ENCODE measurements around the gene ZHX3. TPM values are rescaled to one million over a fixed set of nuclear protein-coding genes. Genes with fewer than 3 reads are reported as not detected.

Gene ZHX3
- polyA plus RNA-seq, 2 donors: 6.6 to 9.6 TPM

- no peaks in the 10 kb centered on the region for H3K9me3 ChIP-seq (ENCODE audit: control insufficient read depth in 2 of 2, insufficient read depth in 1 of 2, low read depth in 1 of 2, low read length in 1 of 2)
- no peaks in the 10 kb centered on the region for H3K27me3 ChIP-seq (ENCODE audit: control insufficient read depth in 1 of 2, insufficient read depth in 2 of 2, low read length in 2 of 2)
- no peak overlapping the region for H3K27ac ChIP-seq (ENCODE audit: low read depth in 2 of 2, low read length in 1 of 2)
- H3K4me1 ChIP-seq (ENCODE audit: control insufficient read depth in 2 of 2, insufficient read depth in 2 of 2, low read length in 1 of 2): peaks cover 2 to 12% of the 10 kb centered on the region in 2 donors
- peaks cover 11 to 74% of the 10 kb centered on the region in 2 donors for H3K36me3 ChIP-seq (ENCODE audit: control insufficient read depth in 2 of 2, insufficient read depth in 2 of 2, low read length in 1 of 2)
- no peak overlapping the region for H3K4me3 ChIP-seq (ENCODE audit: low read depth in 1 of 2, low read length in 2 of 2)
- 91 to 97% methylated on average over 10 of the region's 10 CpGs for WGBS, 2 donors
Measured at GRCh38 chr20:41168281-41169161, 149.0 kb downstream of the ZHX3 start.

DNA sequence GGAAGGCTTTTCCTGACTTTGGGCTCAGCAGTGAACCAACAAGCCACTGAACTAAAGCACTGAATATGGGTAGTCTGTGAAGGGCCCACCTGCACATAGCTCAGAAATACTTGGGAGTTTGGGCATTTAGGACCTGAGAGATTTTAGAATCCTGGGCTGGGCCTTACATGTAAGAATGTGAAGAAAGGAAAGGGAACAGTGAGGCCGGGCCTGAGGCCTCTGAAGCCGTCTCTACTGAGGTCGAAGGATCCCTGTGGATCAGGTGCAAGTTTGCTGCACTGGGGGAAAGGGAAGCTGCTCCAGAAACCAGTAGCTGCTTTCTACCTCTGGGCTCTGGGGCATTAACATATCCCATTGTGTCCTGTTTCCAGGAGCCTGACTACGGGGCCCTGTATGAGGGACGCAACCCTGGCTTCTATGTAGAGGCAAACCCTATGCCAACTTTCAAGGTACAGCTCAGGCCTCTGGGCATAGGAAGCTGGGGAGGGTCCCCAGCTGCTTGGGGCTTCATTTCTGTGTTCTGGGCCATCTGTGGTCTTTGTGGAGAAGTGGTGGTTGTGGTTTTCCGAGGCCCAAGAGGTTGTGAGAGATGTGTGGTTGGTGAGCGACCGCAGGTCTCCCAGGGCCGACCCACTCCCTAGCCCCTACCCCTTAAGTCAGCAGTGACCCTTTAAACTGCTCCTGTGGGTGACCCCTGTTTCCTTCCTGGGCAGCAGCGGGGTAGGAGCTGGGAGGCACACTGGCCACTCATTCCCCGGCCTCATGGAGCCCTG is 149.9 kb downstream of the ZHX3 start:
- Histone ChIP-seq H3K27me3 (ENCODE audit: control insufficient read depth in 1 of 2, insufficient read depth in 2 of 2, low read length in 2 of 2) (no peaks in the 10 kb centered on the region), H3K4me3 (ENCODE audit: low read depth in 1 of 2, low read length in 2 of 2) (no peak overlapping the region), H3K36me3 (ENCODE audit: control insufficient read depth in 2 of 2, insufficient read depth in 2 of 2, low read length in 1 of 2) (peaks cover 14 to 77% of the 10 kb centered on the region in 2 donors), H3K27ac (ENCODE audit: low read depth in 2 of 2, low read length in 1 of 2) (no peak overlapping the region), H3K4me1 (ENCODE audit: control insufficient read depth in 2 of 2, insufficient read depth in 2 of 2, low read length in 1 of 2) (peaks cover 2 to 6% of the 10 kb centered on the region in 2 donors), H3K9me3 (ENCODE audit: control insufficient read depth in 2 of 2, insufficient read depth in 1 of 2, low read depth in 1 of 2, low read length in 1 of 2) (no peaks in the 10 kb centered on the region)
- whole genome bisulfite sequencing, 2 donors: 83 to 88% methylated on average over 11 of the region's 11 CpGs

GRCh38 chr20:41167118-41167470 is 150.4 kb downstream of the ZHX3 start:
- H3K9me3 ChIP-seq (ENCODE audit: control insufficient read depth in 2 of 2, insufficient read depth in 1 of 2, low read depth in 1 of 2, low read length in 1 of 2): no peaks in the 10 kb centered on the region
- WGBS, 2 donors: 89 to 95% methylated on average over 3 of the region's 3 CpGs
- H3K27ac ChIP-seq (ENCODE audit: low read depth in 2 of 2, low read length in 1 of 2): no peak overlapping the region
- H3K36me3 ChIP-seq (ENCODE audit: control insufficient read depth in 2 of 2, insufficient read depth in 2 of 2, low read length in 1 of 2): peaks cover 14 to 78% of the 10 kb centered on the region in 2 donors
- no peak overlapping the region for H3K4me3 ChIP-seq (ENCODE audit: low read depth in 1 of 2, low read length in 2 of 2)
- no peaks in the 10 kb centered on the region for H3K27me3 ChIP-seq (ENCODE audit: control insufficient read depth in 1 of 2, insufficient read depth in 2 of 2, low read length in 2 of 2)
- H3K4me1 ChIP-seq (ENCODE audit: control insufficient read depth in 2 of 2, insufficient read depth in 2 of 2, low read length in 1 of 2): peaks cover 2 to 6% of the 10 kb centered on the region in 2 donors

DNA sequence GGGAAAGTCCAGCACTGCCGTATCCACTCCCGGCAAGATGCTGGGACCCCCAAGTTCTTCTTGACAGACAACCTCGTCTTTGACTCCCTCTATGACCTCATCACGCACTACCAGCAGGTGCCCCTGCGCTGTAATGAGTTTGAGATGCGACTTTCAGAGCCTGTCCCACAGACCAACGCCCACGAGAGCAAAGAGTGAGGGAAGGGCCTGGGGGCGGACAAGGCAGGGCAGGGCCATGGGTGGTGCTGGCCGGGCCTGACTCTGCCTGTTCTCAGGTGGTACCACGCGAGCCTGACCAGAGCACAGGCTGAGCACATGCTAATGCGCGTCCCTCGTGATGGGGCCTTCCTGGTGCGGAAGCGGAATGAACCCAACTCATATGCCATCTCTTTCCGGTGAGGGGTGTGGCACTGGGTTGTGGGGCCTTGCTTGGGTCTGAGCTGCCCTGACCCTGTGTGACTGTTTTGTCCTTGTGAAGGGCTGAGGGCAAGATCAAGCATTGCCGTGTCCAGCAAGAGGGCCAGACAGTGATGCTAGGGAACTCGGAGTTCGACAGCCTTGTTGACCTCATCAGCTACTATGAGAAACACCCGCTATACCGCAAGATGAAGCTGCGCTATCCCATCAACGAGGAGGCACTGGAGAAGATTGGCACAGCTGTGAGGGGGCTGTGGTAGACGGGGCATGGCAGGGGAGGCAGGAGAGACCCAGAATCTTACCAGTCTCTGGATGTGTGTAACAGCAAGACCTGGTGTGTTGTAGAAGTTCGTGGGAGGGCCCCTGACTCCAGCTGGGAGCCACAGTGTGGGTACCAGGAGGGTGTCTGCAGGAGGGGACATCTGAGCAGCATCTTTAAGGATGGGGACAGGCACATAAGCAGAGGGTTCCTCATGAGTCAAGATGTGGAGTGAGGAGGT is 151.1 kb downstream of the ZHX3 start:
- Histone ChIP-seq H3K4me3 (ENCODE audit: low read depth in 1 of 2, low read length in 2 of 2) (no peak overlapping the region), H3K4me1 (ENCODE audit: control insufficient read depth in 2 of 2, insufficient read depth in 2 of 2, low read length in 1 of 2) (peaks cover 0 to 6% of the 10 kb centered on the region in 2 donors), H3K27me3 (ENCODE audit: control insufficient read depth in 1 of 2, insufficient read depth in 2 of 2, low read length in 2 of 2) (no peaks in the 10 kb centered on the region), H3K36me3 (ENCODE audit: control insufficient read depth in 2 of 2, insufficient read depth in 2 of 2, low read length in 1 of 2) (peaks cover 14 to 81% of the 10 kb centered on the region in 2 donors), H3K9me3 (ENCODE audit: control insufficient read depth in 2 of 2, insufficient read depth in 1 of 2, low read depth in 1 of 2, low read length in 1 of 2) (no peaks in the 10 kb centered on the region), H3K27ac (ENCODE audit: low read depth in 2 of 2, low read length in 1 of 2) (no peak overlapping the region)
- 84 to 86% methylated on average over 27 of the region's 27 CpGs for WGBS, 2 donors

DNA sequence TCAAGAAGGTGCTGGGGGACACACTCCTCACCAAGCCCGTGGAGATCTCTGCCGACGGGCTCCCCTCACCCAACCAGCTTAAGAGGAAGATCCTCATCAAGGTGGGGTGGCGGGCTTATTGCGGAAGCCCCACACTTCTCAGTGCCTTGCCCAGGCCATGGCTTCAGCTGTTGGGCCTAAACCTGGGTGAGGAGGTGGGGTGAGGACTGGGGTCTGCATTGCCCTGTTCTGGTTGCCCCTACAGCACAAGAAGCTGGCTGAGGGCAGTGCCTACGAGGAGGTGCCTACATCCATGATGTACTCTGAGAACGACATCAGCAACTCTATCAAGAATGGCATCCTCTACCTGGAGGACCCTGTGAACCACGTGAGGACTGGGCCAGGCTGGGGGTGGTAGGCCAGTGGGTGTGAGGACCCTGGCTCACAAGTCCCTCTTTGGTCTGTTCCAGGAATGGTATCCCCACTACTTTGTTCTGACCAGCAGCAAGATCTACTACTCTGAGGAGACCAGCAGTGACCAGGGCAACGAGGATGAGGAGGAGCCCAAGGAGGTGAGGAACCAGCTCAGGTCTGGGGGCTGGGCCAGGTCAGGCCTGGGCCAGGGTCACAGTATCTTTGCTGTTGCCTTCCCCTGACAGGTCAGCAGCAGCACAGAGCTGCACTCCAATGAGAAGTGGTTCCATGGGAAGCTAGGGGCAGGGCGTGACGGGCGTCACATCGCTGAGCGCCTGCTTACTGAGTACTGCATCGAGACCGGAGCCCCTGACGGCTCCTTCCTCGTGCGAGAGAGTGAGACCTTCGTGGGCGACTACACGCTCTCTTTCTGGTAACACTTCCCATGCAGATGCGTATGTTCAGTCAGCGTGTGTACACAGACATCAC is 152.3 kb downstream of the ZHX3 start:
- no peak overlapping the region for H3K27ac ChIP-seq (ENCODE audit: low read depth in 2 of 2, low read length in 1 of 2)
- H3K4me1 ChIP-seq (ENCODE audit: control insufficient read depth in 2 of 2, insufficient read depth in 2 of 2, low read length in 1 of 2): peaks cover 0 to 6% of the 10 kb centered on the region in 2 donors
- WGBS, 2 donors: 91 to 92% methylated on average over 24 of the region's 24 CpGs
- H3K27me3 ChIP-seq (ENCODE audit: control insufficient read depth in 1 of 2, insufficient read depth in 2 of 2, low read length in 2 of 2): no peaks in the 10 kb centered on the region
- peaks cover 14 to 76% of the 10 kb centered on the region in 2 donors for H3K36me3 ChIP-seq (ENCODE audit: control insufficient read depth in 2 of 2, insufficient read depth in 2 of 2, low read length in 1 of 2)
- no peaks in the 10 kb centered on the region for H3K9me3 ChIP-seq (ENCODE audit: control insufficient read depth in 2 of 2, insufficient read depth in 1 of 2, low read depth in 1 of 2, low read length in 1 of 2)
- H3K4me3 ChIP-seq (ENCODE audit: low read depth in 1 of 2, low read length in 2 of 2): no peak overlapping the region

GRCh38 chr20:41163821-41164220 is 153.7 kb downstream of the ZHX3 start:
- H3K27me3 ChIP-seq (ENCODE audit: control insufficient read depth in 1 of 2, insufficient read depth in 2 of 2, low read length in 2 of 2): no peaks in the 10 kb centered on the region
- no peak overlapping the region for H3K4me3 ChIP-seq (ENCODE audit: low read depth in 1 of 2, low read length in 2 of 2)
- H3K36me3 ChIP-seq (ENCODE audit: control insufficient read depth in 2 of 2, insufficient read depth in 2 of 2, low read length in 1 of 2): peaks cover 19 to 71% of the 10 kb centered on the region in 2 donors
- no peak overlapping the region for H3K27ac ChIP-seq (ENCODE audit: low read depth in 2 of 2, low read length in 1 of 2)
- 97% methylated on average over 11 of the region's 11 CpGs for WGBS, 2 donors
- H3K4me1 ChIP-seq (ENCODE audit: control insufficient read depth in 2 of 2, insufficient read depth in 2 of 2, low read length in 1 of 2): peaks cover 0 to 5% of the 10 kb centered on the region in 2 donors
- H3K9me3 ChIP-seq (ENCODE audit: control insufficient read depth in 2 of 2, insufficient read depth in 1 of 2, low read depth in 1 of 2, low read length in 1 of 2): no peaks in the 10 kb centered on the region

DNA sequence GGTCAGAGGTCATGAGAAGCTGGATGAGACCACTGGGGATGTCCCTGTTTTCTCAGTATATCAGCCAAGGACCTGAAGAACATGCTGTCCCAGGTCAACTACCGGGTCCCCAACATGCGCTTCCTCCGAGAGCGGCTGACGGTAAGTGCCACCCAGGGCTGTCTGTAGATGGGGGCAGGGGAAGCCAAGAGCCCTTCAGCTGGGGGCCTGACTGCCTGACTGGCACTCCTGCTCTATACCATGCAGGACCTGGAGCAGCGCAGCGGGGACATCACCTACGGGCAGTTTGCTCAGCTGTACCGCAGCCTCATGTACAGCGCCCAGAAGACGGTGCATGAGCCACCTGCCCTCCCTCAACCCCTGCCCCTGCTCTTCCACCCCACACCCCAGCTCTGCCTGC is 155.1 kb downstream of the ZHX3 start:
- H3K36me3 ChIP-seq (ENCODE audit: control insufficient read depth in 2 of 2, insufficient read depth in 2 of 2, low read length in 1 of 2): peaks cover 19 to 58% of the 10 kb centered on the region in 2 donors
- no peak overlapping the region for H3K27ac ChIP-seq (ENCODE audit: low read depth in 2 of 2, low read length in 1 of 2)
- H3K27me3 ChIP-seq (ENCODE audit: control insufficient read depth in 1 of 2, insufficient read depth in 2 of 2, low read length in 2 of 2): no peaks in the 10 kb centered on the region
- H3K9me3 ChIP-seq (ENCODE audit: control insufficient read depth in 2 of 2, insufficient read depth in 1 of 2, low read depth in 1 of 2, low read length in 1 of 2): no peaks in the 10 kb centered on the region
- peaks cover 5 to 17% of the 10 kb centered on the region in 2 donors for H3K4me1 ChIP-seq (ENCODE audit: control insufficient read depth in 2 of 2, insufficient read depth in 2 of 2, low read length in 1 of 2)
- no peak overlapping the region for H3K4me3 ChIP-seq (ENCODE audit: low read depth in 1 of 2, low read length in 2 of 2)
- 96 to 98% methylated on average over 10 to 11 of the region's 11 CpGs for WGBS, 2 donors

- Histone ChIP-seq H3K9me3 (ENCODE audit: control insufficient read depth in 2 of 2, insufficient read depth in 1 of 2, low read depth in 1 of 2, low read length in 1 of 2) (no peaks in the 10 kb centered on the region), H3K27me3 (ENCODE audit: control insufficient read depth in 1 of 2, insufficient read depth in 2 of 2, low read length in 2 of 2) (no peaks in the 10 kb centered on the region), H3K27ac (ENCODE audit: low read depth in 2 of 2, low read length in 1 of 2) (peak overlapping the region in 1 of 2 donors; percentile 29), H3K4me3 (ENCODE audit: low read depth in 1 of 2, low read length in 2 of 2) (no peak overlapping the region), H3K36me3 (ENCODE audit: control insufficient read depth in 2 of 2, insufficient read depth in 2 of 2, low read length in 1 of 2) (peaks cover 18 to 53% of the 10 kb centered on the region in 2 donors), H3K4me1 (ENCODE audit: control insufficient read depth in 2 of 2, insufficient read depth in 2 of 2, low read length in 1 of 2) (peaks cover 5 to 20% of the 10 kb centered on the region in 2 donors)
- 27 to 38% methylated on average over 1 of the region's 1 CpG for WGBS, 2 donors
Measured at GRCh38 chr20:41161886-41162285, 155.6 kb downstream of the ZHX3 start.
